Liver (tissue), 9 donors: ENCODE measurements around the gene SGK1. TPM values are rescaled to one million over a fixed set of nuclear protein-coding genes. Genes with fewer than 3 reads are reported as not detected.
"Not testable (repeated sequence)": the region's sequence is repeated elsewhere in the genome, so short reads cannot be mapped to it uniquely, and the experiment has no call there.

Experiments
- DNase-seq: peaks from one replicate; pipeline ENCODE4 v3.0.0-alpha.2; 2017; ENCODE audit warnings: low spot score
- H3K27ac ChIP-seq, 2 donors: one replicate each; pipeline ENCODE4 v1.7.0; 2013; ENCODE audit warnings: inconsistent platforms in 2 of 2, low read length in 2 of 2, control low read depth in 1 of 2, low read depth in 1 of 2, mild to moderate bottlenecking in 1 of 2
- H3K27me3 ChIP-seq, 4 donors: one replicate each; pipeline versions ENCODE4 v1.6.1 to v1.7.0; 2013; ENCODE audit warnings: low read length in 3 of 4, inconsistent platforms in 1 of 4, mild to moderate bottlenecking in 1 of 4, moderate library complexity in 1 of 4; ENCODE audit not compliant: control insufficient read depth in 4 of 4, insufficient read depth in 4 of 4
- H3K36me3 ChIP-seq, 4 donors: one replicate each; pipeline versions ENCODE4 v1.6.1 to v1.7.0; 2013; ENCODE audit warnings: low read length in 3 of 4, mild to moderate bottlenecking in 3 of 4, low read depth in 1 of 4, moderate library complexity in 1 of 4; ENCODE audit not compliant: control insufficient read depth in 4 of 4, insufficient read depth in 3 of 4
- H3K4me1 ChIP-seq, 4 donors: one replicate each; pipeline versions ENCODE4 v1.6.1 to v1.7.0; 2013; ENCODE audit warnings: low read length in 3 of 4, mild to moderate bottlenecking in 3 of 4, moderate library complexity in 1 of 4; ENCODE audit not compliant: control insufficient read depth in 4 of 4, insufficient read depth in 4 of 4
- H3K4me3 ChIP-seq, 3 donors: one replicate each; pipeline versions ENCODE4 v1.6.1 to v1.7.0; 2013; ENCODE audit warnings: low read length in 3 of 3, control low read depth in 1 of 3, low read depth in 1 of 3, mild to moderate bottlenecking in 1 of 3
- H3K9ac ChIP-seq, 2 donors: one replicate each; pipeline ENCODE4 v1.7.0; 2013; ENCODE audit warnings: low read length in 2 of 2, mild to moderate bottlenecking in 2 of 2, moderate library complexity in 2 of 2, control low read depth in 1 of 2, low read depth in 1 of 2
- H3K9me3 ChIP-seq, 4 donors: one replicate each; pipeline versions ENCODE4 v1.6.1 to v1.7.0; 2013; ENCODE audit warnings: low read length in 3 of 4; ENCODE audit not compliant: control insufficient read depth in 4 of 4
- CTCF ChIP-seq: fragments of 150-350 bp; IDR thresholded peaks from 2 replicates; pipeline ENCODE4 v1.5.1; 2017; ENCODE audit warnings: improper control_type of control experiment, low read depth, low read length; ENCODE audit not compliant: missing input control
- EGR1 ChIP-seq, 2 donors: IDR thresholded peaks; 2 replicates each; pipeline ENCODE4 v1.6.1; 2016 to 2018; ENCODE audit warnings: antibody characterized with exemption in 2 of 2, low read depth in 2 of 2
- FOXA1 ChIP-seq: IDR thresholded peaks from 2 replicates; pipeline ENCODE4 v1.6.1; 2016; ENCODE audit warnings: antibody characterized with exemption
- FOXA2 ChIP-seq: IDR thresholded peaks from 2 replicates; pipeline ENCODE4 v1.6.1; 2016; ENCODE audit warnings: antibody characterized with exemption
- GABPA ChIP-seq, 2 donors: IDR thresholded peaks in 1 of 2; conservative IDR thresholded peaks in 1 of 2; 2 replicates each; pipeline ENCODE4 v1.6.1; 2016; ENCODE audit warnings: antibody characterized with exemption in 2 of 2, mild to moderate bottlenecking in 1 of 2, moderate library complexity in 1 of 2
- HNF4A ChIP-seq, 2 donors: conservative IDR thresholded peaks; 2 replicates each; pipeline ENCODE4 v1.6.1; 2016; ENCODE audit warnings: antibody characterized with exemption in 2 of 2, mild to moderate bottlenecking in 2 of 2
- HNF4G ChIP-seq: IDR thresholded peaks from 2 replicates; pipeline ENCODE4 v1.6.1; 2016; ENCODE audit warnings: antibody characterized with exemption
- JUND ChIP-seq, 2 donors: IDR thresholded peaks; 2 replicates each; pipeline ENCODE4 v1.6.1; 2016; ENCODE audit warnings: antibody characterized with exemption in 2 of 2
- MAX ChIP-seq: IDR thresholded peaks from 2 replicates; pipeline ENCODE4 v1.6.1; 2016; ENCODE audit warnings: antibody characterized with exemption
- NR2F2 ChIP-seq: IDR thresholded peaks from 2 replicates; pipeline ENCODE4 v1.6.1; 2016; ENCODE audit warnings: antibody characterized with exemption
- RAD21 ChIP-seq, 2 donors: IDR thresholded peaks; 2 replicates each; pipeline ENCODE4 v1.6.1; 2016; ENCODE audit warnings: antibody characterized with exemption in 2 of 2, mild to moderate bottlenecking in 2 of 2
- RXRA ChIP-seq, 2 donors: IDR thresholded peaks; 2 replicates each; pipeline ENCODE4 v1.6.1; 2017 to 2018; ENCODE audit warnings: antibody characterized with exemption in 2 of 2, mild to moderate bottlenecking in 1 of 2
- SP1 ChIP-seq: IDR thresholded peaks from 2 replicates; pipeline ENCODE4 v1.6.1; 2018; ENCODE audit warnings: antibody characterized with exemption, mild to moderate bottlenecking
- TAF1 ChIP-seq: conservative IDR thresholded peaks from 2 replicates; pipeline ENCODE4 v1.6.1; 2016; ENCODE audit warnings: antibody characterized with exemption, mild to moderate bottlenecking
- YY1 ChIP-seq: IDR thresholded peaks from 2 replicates; pipeline ENCODE4 v1.6.1; 2016; ENCODE audit warnings: antibody characterized with exemption, mild to moderate bottlenecking
- WGBS: extraction: QIAGEN DNeasy Blood & Tissue Kit; methylation state at CpG from one replicate; pipeline ENCODE4 v1.1.7; 2013; 5-methylcytosine and 5-hydroxymethylcytosine counted together
- polyA plus RNA-seq, 2 donors: library from polyadenylated mRNA; stranded (reverse) in 1 of 2; unstranded in 1 of 2; fragments of 200-250 nt in 1 of 2; fragments of >200 nt in 1 of 2; fragmentation: Nextera tagmentation in 1 of 2; extraction: Ambion mirVana in 1 of 2; gene quantifications; one replicate each; pipeline versions ENCODE4 v1.2.1 to v1.2.3, GENCODE V29; 2013 to 2015
- total RNA-seq, 2 donors: library from RNA; depleted of rRNA; stranded (reverse); fragments of >200 nt; gene quantifications; one replicate each; pipeline ENCODE4 v1.2.3, GENCODE V29; 2014
- TF ChIP-seq, protein P1 (sequence below): IDR thresholded peaks from 2 replicates; pipeline ENCODE4 v1.6.1; 2016; ENCODE audit warnings: antibody characterized with exemption, mild to moderate bottlenecking
- TF ChIP-seq, protein P2 (sequence below): IDR thresholded peaks from 2 replicates; pipeline ENCODE4 v1.6.1; 2016; ENCODE audit warnings: antibody characterized with exemption
- donor health status: healthy.
- donor health status: healthy.
- donor health status: healthy.
- donor health status: healthy.
- donor health status: healthy.

Gene SGK1
- total and polyA plus RNA-seq, 4 donors: 28.0 to 113 (median 35.4) TPM

DNA sequence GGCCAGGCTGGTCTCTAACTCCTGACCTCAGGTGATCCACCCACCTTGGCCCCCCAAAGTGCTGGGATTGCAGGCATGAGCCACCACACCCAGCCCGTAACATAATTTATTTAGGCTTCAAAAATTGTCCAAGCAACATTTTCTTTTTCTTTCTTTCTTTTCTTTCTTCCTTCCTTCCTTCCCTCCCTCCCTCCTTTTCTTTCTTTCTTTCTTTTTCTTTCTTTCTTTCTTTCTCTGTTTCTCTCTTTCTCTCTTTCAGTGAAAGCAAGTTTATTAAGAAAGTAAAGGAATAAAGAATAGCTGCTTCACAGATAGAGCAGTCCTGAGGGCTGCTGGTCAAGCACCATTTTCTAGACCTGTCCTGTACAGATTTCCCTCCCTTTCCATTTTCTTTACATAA lies 113.2 kb downstream of the SGK1 start:
- not testable (repeated sequence) for H3K27me3 ChIP-seq, H3K9me3 ChIP-seq, H3K9ac ChIP-seq, H3K4me1 ChIP-seq, H3K4me3 ChIP-seq, H3K36me3 ChIP-seq, DNase-seq, H3K27ac ChIP-seq
- 100% methylated on average over 1 of the region's 1 CpG for WGBS

GRCh38 chr6:134204031-134204430 lies 113.9 kb downstream of the SGK1 start:
- WGBS: 75% methylated on average over 1 of the region's 1 CpG
- H3K36me3 ChIP-seq: no peaks in the 10 kb centered on the region
- H3K27ac ChIP-seq: no peak overlapping the region
- no peaks in the 10 kb centered on the region for H3K9me3 ChIP-seq
- H3K27me3 ChIP-seq: no peaks in the 10 kb centered on the region
- no peak for DNase-seq
- TF ChIP-seq JUND (IDR thresholded peaks at IDR 0.05): no peak
- TF ChIP-seq, protein P1, sequence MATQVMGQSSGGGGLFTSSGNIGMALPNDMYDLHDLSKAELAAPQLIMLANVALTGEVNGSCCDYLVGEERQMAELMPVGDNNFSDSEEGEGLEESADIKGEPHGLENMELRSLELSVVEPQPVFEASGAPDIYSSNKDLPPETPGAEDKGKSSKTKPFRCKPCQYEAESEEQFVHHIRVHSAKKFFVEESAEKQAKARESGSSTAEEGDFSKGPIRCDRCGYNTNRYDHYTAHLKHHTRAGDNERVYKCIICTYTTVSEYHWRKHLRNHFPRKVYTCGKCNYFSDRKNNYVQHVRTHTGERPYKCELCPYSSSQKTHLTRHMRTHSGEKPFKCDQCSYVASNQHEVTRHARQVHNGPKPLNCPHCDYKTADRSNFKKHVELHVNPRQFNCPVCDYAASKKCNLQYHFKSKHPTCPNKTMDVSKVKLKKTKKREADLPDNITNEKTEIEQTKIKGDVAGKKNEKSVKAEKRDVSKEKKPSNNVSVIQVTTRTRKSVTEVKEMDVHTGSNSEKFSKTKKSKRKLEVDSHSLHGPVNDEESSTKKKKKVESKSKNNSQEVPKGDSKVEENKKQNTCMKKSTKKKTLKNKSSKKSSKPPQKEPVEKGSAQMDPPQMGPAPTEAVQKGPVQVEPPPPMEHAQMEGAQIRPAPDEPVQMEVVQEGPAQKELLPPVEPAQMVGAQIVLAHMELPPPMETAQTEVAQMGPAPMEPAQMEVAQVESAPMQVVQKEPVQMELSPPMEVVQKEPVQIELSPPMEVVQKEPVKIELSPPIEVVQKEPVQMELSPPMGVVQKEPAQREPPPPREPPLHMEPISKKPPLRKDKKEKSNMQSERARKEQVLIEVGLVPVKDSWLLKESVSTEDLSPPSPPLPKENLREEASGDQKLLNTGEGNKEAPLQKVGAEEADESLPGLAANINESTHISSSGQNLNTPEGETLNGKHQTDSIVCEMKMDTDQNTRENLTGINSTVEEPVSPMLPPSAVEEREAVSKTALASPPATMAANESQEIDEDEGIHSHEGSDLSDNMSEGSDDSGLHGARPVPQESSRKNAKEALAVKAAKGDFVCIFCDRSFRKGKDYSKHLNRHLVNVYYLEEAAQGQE: no peak
- TF ChIP-seq, protein P2, sequence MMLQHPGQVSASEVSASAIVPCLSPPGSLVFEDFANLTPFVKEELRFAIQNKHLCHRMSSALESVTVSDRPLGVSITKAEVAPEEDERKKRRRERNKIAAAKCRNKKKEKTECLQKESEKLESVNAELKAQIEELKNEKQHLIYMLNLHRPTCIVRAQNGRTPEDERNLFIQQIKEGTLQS: no peak
- TF ChIP-seq HNF4G: no peak
- TF ChIP-seq FOXA2: no peak
- TF ChIP-seq TAF1: no peak
- TF ChIP-seq MAX: no peak
- TF ChIP-seq FOXA1: no peak
- TF ChIP-seq HNF4A (conservative IDR thresholded peaks at IDR 0.05): no peak
- no peak for TF ChIP-seq NR2F2
- no peak for TF ChIP-seq EGR1 (IDR thresholded peaks at IDR 0.05; ENCODE audit: low read depth in 2 of 2)
- H3K9ac ChIP-seq: no peak overlapping the region
- no peak overlapping the region for H3K4me3 ChIP-seq
- H3K4me1 ChIP-seq: peaks cover 0 to 6% (median 2%) of the 10 kb centered on the region in 4 donors

DNA sequence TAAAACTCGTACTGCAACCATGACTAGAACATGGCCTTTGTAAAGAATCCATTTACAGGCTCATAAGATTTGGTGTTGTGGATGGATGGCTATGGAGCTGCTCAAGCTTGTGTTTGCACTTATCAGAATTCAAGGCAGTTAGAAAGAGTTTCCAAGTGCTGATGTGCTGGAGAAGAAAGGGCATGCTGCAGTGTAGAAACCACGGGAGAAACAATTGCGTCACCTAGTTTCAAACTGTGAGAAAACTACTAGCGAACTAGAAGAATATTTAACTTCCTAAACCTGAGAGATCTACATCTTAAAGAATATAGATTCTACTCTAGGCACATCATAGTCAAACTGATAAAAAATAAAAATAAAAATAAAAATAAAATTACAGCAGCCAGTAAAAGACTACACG lies 116.2 kb downstream of the SGK1 start:
- DNase-seq: no peak
- Histone ChIP-seq H3K9me3 (no peaks in the 10 kb centered on the region), H3K27me3 (no peaks in the 10 kb centered on the region), H3K9ac (no peak overlapping the region), H3K27ac (no peak overlapping the region), H3K4me3 (no peak overlapping the region), H3K4me1 (peaks cover 0 to 6% (median 2%) of the 10 kb centered on the region in 4 donors), H3K36me3 (no peaks in the 10 kb centered on the region)
- 85% methylated on average over 5 of the region's 5 CpGs for WGBS
- TF ChIP-seq HNF4G: no peak
- no peak for TF ChIP-seq NR2F2
- TF ChIP-seq CTCF: no peak
- TF ChIP-seq, protein P2: no peak
- TF ChIP-seq SP1: no peak
- TF ChIP-seq JUND (IDR thresholded peaks at IDR 0.05): no peak
- TF ChIP-seq EGR1 (IDR thresholded peaks at IDR 0.05; ENCODE audit: low read depth in 2 of 2): no peak
- no peak for TF ChIP-seq YY1
- TF ChIP-seq GABPA (IDR thresholded peaks at IDR 0.05 in 1 of 2, conservative IDR thresholded peaks at IDR 0.05 in 1 of 2): no peak
- no peak for TF ChIP-seq TAF1
- TF ChIP-seq, protein P1: no peak
- TF ChIP-seq RXRA (IDR thresholded peaks at IDR 0.05): no peak
- no peak for TF ChIP-seq RAD21 (IDR thresholded peaks at IDR 0.05)
